22Rv1 (cell line): Measurements from ENCODE around the gene WDFY2.

Experiments used
- ZFX ChIP-seq: fragments of 450-650 bp; IDR thresholded peaks from 2 replicates; pipeline ENCODE4 v1.6.1; 2017; ENCODE audit warnings: antibody characterized with exemption, borderline replicate concordance
- TF ChIP-seq, protein P1 (sequence below): fragments of 450-650 bp; IDR thresholded peaks from 2 replicates; pipeline ENCODE4 v1.5.1; 2017; ENCODE audit warnings: mild to moderate bottlenecking

- TF ChIP-seq, protein P1, sequence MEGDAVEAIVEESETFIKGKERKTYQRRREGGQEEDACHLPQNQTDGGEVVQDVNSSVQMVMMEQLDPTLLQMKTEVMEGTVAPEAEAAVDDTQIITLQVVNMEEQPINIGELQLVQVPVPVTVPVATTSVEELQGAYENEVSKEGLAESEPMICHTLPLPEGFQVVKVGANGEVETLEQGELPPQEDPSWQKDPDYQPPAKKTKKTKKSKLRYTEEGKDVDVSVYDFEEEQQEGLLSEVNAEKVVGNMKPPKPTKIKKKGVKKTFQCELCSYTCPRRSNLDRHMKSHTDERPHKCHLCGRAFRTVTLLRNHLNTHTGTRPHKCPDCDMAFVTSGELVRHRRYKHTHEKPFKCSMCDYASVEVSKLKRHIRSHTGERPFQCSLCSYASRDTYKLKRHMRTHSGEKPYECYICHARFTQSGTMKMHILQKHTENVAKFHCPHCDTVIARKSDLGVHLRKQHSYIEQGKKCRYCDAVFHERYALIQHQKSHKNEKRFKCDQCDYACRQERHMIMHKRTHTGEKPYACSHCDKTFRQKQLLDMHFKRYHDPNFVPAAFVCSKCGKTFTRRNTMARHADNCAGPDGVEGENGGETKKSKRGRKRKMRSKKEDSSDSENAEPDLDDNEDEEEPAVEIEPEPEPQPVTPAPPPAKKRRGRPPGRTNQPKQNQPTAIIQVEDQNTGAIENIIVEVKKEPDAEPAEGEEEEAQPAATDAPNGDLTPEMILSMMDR = no peak
- TF ChIP-seq ZFX = no peak
These were observed 92.5 kb downstream of the WDFY2 start for GRCh38 chr13:51676739-51677138.
